NCI-H1105 (cell line): ENCODE results near the gene LRRC43.

Experiments used
- DNase-seq: peaks from one replicate; lab custom pipeline; 2025; lab: John Stamatoyannopoulos, UW

The LRRC43 gene

GRCh38 chr12:122225683-122226365 is 42.9 kb downstream of the LRRC43 start, which contains the start of gene DIABLO:
Gene DIABLO, minus strand, starts transcription at chr12:122226052. Its CDS starts 38 bp downstream, at chr12:122226014.
- DNase-seq, result peak; percentile 100

GRCh38 chr12:122226366-122227125 is 43.6 kb downstream of the LRRC43 start:
- no peak for DNase-seq

- peak; percentile 53 for DNase-seq
Observed at GRCh38 chr12:122227341-122227740, 44.4 kb downstream of the LRRC43 start.

GRCh38 chr12:122228092-122228491 is 45.2 kb downstream of the LRRC43 start:
- no peak for DNase-seq

GRCh38 chr12:122230798-122231197 is 47.9 kb downstream of the LRRC43 start:
- no peak for DNase-seq

GRCh38 chr12:122232691-122233090 is 49.8 kb downstream of the LRRC43 start:
- no peak for DNase-seq

GRCh38 chr12:122235741-122236140 is 52.8 kb downstream of the LRRC43 start:
- no peak for DNase-seq

- DNase-seq, result no peak
Observed at GRCh38 chr12:122238861-122239260, 55.9 kb downstream of the LRRC43 start.

- no peak for DNase-seq
Observed at GRCh38 chr12:122243965-122244364, 61.0 kb downstream of the LRRC43 start.

- DNase-seq, result no peak
Observed at GRCh38 chr12:122244565-122245371, 61.8 kb downstream of the LRRC43 start.

- no peak for DNase-seq
Observed at GRCh38 chr12:122245553-122245952, 62.6 kb downstream of the LRRC43 start.

GRCh38 chr12:122250047-122250446 is 67.1 kb downstream of the LRRC43 start:
- no peak for DNase-seq

- no peak for DNase-seq
Observed at GRCh38 chr12:122250536-122250935, 67.6 kb downstream of the LRRC43 start.
